ENCODE measurements around the gene SLC25A21. TPM values are rescaled to one million over a fixed set of nuclear protein-coding genes. Genes with fewer than 3 reads are reported as not detected.

SLC25A21 gene
- total and polyA plus RNA-seq, 10 donors: 0.06 to 1.1 (median 0.22) TPM; not detected in 2

DNA sequence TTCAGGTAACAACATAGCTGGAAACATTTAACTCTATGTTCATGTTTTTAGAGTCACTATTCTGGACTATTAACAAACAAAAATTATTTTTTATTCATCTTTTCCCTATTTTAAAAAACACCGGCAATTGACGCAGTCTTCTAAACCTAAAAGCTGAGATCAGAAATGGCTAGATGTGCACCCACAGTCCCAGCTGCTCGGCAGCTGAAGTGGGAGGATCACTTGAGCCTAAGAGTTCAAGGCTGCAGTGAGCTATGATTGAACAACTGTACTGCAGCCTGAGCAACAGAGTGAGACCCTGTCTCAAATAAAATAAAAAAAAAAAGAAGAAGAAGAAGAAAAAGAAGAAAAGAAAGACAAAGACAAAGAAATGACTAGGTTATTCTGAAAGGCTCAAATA, 446.3 kb downstream of the SLC25A21 start:
- intact Hi-C loops (cut with DNase I; ENCODE audit: low total_unique reads): no loop called here
- Histone ChIP-seq H3K36me3 (no peaks in the 10 kb centered on the region), H3K9me3 (no peaks in the 10 kb centered on the region), H3K4me1 (no peaks in the 10 kb centered on the region), H3K4me3 (no peak overlapping the region), H3K27ac (no peak overlapping the region), H3K27me3 (replicated peaks in 1 of 7) (no peaks in the 10 kb centered on the region)
- no peak for DNase-seq
- TF ChIP-seq, protein P1, sequence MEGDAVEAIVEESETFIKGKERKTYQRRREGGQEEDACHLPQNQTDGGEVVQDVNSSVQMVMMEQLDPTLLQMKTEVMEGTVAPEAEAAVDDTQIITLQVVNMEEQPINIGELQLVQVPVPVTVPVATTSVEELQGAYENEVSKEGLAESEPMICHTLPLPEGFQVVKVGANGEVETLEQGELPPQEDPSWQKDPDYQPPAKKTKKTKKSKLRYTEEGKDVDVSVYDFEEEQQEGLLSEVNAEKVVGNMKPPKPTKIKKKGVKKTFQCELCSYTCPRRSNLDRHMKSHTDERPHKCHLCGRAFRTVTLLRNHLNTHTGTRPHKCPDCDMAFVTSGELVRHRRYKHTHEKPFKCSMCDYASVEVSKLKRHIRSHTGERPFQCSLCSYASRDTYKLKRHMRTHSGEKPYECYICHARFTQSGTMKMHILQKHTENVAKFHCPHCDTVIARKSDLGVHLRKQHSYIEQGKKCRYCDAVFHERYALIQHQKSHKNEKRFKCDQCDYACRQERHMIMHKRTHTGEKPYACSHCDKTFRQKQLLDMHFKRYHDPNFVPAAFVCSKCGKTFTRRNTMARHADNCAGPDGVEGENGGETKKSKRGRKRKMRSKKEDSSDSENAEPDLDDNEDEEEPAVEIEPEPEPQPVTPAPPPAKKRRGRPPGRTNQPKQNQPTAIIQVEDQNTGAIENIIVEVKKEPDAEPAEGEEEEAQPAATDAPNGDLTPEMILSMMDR (IDR thresholded peaks at IDR 0.05 in 8 of 11, conservative IDR thresholded peaks at IDR 0.05 in 3 of 11): no peak
- TF ChIP-seq POLR2AphosphoS5 (IDR thresholded peaks at IDR 0.05) (no peak), POLR2A (IDR thresholded peaks at IDR 0.05) (no peak)
- WGBS, 5 donors: 81 to 89% (median 86%) methylated on average over 3 of the region's 3 CpGs

DNA sequence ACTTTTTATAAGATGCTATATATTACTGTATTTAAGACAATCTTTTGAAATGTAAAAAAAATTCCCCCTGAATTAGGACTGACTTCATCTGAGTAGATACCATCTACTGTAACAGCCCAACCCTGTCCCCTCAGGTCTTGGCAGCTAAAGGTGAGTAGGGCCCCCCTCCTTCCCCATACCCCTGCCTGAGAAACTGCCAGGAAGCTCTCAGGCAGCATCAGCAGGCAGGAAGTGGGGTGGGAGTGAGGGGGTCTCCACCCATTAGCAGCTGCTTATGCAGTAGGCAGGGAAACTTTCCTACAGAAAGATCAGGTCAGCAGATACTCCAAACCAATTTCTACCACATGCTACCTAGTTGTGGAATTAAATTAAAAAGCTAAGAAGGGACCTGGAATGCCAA, 448.2 kb downstream of the SLC25A21 start:
- H3K36me3 ChIP-seq: no peaks in the 10 kb centered on the region
- intact Hi-C loops (cut with DNase I; ENCODE audit: low total_unique reads): no loop called here

DNA sequence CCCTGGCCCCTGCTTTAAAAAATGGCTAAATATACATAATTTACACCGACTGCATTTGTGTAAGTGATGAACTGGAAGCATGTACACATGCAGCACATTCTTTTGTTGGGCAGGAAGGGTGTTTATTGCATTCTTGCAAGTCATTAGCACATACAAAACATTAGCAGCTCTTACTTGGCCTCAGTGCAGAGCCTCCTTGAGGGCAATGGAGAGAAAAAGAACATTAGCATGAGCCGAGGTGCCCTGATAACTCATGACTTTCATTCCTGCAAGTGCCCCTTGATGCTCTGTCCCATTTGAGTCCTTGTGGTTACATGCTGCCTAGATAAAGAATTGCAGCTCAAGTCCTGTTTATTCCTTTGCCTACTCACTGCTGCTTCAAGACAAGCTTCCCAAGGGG, 448.9 kb downstream of the SLC25A21 start:
- DNase-seq: no peak
- intact Hi-C loops (cut with DNase I; ENCODE audit: low total_unique reads): no loop called here
- Histone ChIP-seq H3K36me3 (no peaks in the 10 kb centered on the region), H3K9me3 (no peaks in the 10 kb centered on the region), H3K27ac (no peak overlapping the region), H3K4me1 (no peaks in the 10 kb centered on the region), H3K27me3 (replicated peaks in 1 of 7) (no peaks in the 10 kb centered on the region), H3K4me3 (no peak overlapping the region)
- 42 to 69% (median 54%) methylated on average over 2 of the region's 2 CpGs for WGBS, 5 donors
- no peak for TF ChIP-seq POLR2A (IDR thresholded peaks at IDR 0.05)
- TF ChIP-seq, protein P1 (IDR thresholded peaks at IDR 0.05 in 8 of 11, conservative IDR thresholded peaks at IDR 0.05 in 3 of 11): no peak
- TF ChIP-seq POLR2AphosphoS5 (IDR thresholded peaks at IDR 0.05): no peak

More for the DNA sequence above, 448.2 kb downstream of the SLC25A21 start:
- no peak for DNase-seq
- Histone ChIP-seq H3K9me3 (no peaks in the 10 kb centered on the region), H3K27ac (no peak overlapping the region), H3K4me1 (no peaks in the 10 kb centered on the region), H3K27me3 (replicated peaks in 1 of 7) (no peaks in the 10 kb centered on the region), H3K4me3 (no peak overlapping the region)
- no peak for TF ChIP-seq POLR2AphosphoS5 (IDR thresholded peaks at IDR 0.05)
- no peak for TF ChIP-seq POLR2A (IDR thresholded peaks at IDR 0.05)
- TF ChIP-seq, protein P1 (IDR thresholded peaks at IDR 0.05 in 8 of 11, conservative IDR thresholded peaks at IDR 0.05 in 3 of 11): no peak

DNA sequence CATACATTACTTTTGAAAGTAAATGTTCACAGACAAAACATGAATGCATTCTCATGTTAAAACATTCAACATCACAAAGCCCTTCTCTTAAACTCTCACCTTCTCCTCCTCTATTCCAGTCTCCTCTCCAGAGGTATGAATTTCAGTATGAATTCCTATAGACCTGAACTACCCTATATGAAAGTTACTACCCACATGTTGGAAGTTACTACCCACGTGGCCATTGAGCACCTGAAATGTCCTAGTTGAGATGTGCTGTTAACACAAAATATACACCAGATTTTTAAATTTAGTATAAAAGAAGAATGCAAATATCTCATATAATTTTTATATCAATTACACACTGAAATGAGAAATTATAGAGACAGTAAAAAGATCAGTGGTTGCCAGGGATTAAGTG, 450.5 kb downstream of the SLC25A21 start:
- intact Hi-C loops (cut with DNase I; ENCODE audit: low total_unique reads): no loop called here
- TF ChIP-seq POLR2AphosphoS5 (IDR thresholded peaks at IDR 0.05) (no peak), POLR2A (IDR thresholded peaks at IDR 0.05) (no peak)
- TF ChIP-seq, protein P1 (IDR thresholded peaks at IDR 0.05 in 8 of 11, conservative IDR thresholded peaks at IDR 0.05 in 3 of 11): no peak
- Histone ChIP-seq H3K27me3 (replicated peaks in 1 of 7) (no peaks in the 10 kb centered on the region), H3K9me3 (no peaks in the 10 kb centered on the region), H3K4me3 (no peak overlapping the region), H3K4me1 (no peaks in the 10 kb centered on the region), H3K27ac (no peak overlapping the region), H3K36me3 (no peaks in the 10 kb centered on the region)
- no peak for DNase-seq
- WGBS, 5 donors: 64 to 80% (median 71%) methylated on average over 1 of the region's 1 CpG
